Stimulated activated memory B cell treated with anti-CD40 and anti-IgM and Interleukin-4, amounts not matched to agents 10 μg/mL and 1 μg/mL and 100 μg/mL, for 72 hours (primary cell): ENCODE data around the gene PXMP4.
A peak's percentile ranks its signal among the peaks of the same experiment; 100 is the strongest.

Source experiments
- ATAC-seq: fragments of 150-1000 bp; cut with Tn5 transposase; 2 replicates; pipeline ENCODE4 v1.10.0; 2021
- H3K27ac Mint-ChIP-seq: one replicate; pipeline ENCODE4 v1.8.0; 2022; ENCODE audit warnings: mild to moderate bottlenecking, mixed read lengths
- H3K27me3 Mint-ChIP-seq: one replicate; pipeline ENCODE4 v1.8.0; 2022; ENCODE audit warnings: mixed read lengths
- H3K36me3 Mint-ChIP-seq: one replicate; pipeline ENCODE4 v1.8.0; 2022; ENCODE audit warnings: mixed read lengths
- H3K4me1 Mint-ChIP-seq: one replicate; pipeline ENCODE4 v1.8.0; 2022; ENCODE audit warnings: mixed read lengths
- H3K4me3 Mint-ChIP-seq: one replicate; pipeline ENCODE4 v1.8.0; 2022; ENCODE audit warnings: mild to moderate bottlenecking, moderate library complexity, mixed read lengths
- H3K9me3 Mint-ChIP-seq: one replicate; pipeline ENCODE4 v1.8.0; 2022; ENCODE audit warnings: mixed read lengths

Gene PXMP4

DNA sequence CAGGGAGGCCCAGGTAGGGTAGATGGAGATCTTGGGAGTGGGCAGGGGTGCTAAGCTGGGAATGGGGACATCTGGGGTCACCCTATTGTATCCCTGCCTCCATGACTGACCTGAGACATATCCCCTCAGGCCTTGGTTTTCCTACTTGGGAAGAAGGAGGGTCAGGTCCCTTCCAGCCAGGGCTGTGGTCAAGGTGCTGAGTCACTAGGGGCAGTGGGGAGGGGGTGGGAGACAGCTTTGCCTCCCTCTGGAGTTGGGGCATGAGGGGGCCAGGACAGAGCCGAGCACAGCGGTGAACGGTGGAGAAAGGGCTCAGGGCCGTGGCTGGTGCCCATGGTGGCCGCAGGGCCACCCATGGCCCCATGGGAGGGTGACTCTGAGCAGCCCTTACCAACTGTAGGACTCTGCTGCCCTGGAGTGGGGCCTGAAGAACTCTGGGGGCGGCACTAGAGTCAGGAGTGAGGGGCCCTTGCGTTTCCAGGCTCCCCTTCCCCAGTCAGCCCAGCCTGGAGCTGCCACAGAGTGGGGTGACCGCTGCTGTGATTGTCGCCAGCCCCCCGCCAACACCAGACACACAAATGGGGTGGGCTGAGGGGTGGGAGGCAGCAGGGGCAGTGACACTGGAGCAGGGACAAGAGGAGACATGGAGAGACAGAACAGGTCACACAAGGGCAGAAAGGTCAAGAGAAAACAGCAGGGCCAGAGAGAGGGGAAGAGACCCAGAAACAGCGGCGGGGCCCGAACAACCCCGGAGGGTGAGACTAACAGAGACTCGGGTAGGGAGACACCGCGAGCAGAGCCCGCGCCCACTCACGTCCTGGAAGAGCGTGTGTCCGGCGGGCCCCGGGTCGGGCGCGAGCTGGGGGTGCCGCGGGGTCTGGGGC lies 46.5 kb downstream of the PXMP4 start:
- Mint-ChIP-seq H3K27me3 (no peaks in the 10 kb centered on the region), H3K4me1 (peaks cover 24% of the 10 kb centered on the region), H3K4me3 (peak overlapping the region; percentile 87), H3K27ac (peak overlapping the region; percentile 81), H3K36me3 (no peaks in the 10 kb centered on the region), H3K9me3 (no peaks in the 10 kb centered on the region)
- peak; percentile 75 for ATAC-seq

DNA sequence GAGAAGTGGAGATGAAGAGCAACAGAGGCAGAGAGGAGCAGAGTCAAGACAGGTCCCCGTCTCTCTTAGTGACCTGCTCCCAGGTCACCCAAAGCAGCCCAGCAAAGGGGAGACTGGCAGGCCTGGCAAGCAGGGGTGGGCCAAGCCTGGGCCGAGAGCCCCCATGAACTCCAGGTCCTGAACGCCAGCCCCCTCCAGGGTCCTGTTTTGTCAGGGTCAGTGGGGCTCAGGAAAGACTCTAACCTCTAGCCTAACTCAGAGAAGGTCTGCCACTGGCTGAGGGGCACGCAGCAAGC lies 47.0 kb downstream of the PXMP4 start:
- Mint-ChIP-seq H3K27ac (peak overlapping the region; percentile 81), H3K36me3 (no peaks in the 10 kb centered on the region), H3K4me1 (peaks cover 25% of the 10 kb centered on the region), H3K4me3 (peak overlapping the region; percentile 87), H3K27me3 (no peaks in the 10 kb centered on the region), H3K9me3 (no peaks in the 10 kb centered on the region)
- ATAC-seq = no peak

DNA sequence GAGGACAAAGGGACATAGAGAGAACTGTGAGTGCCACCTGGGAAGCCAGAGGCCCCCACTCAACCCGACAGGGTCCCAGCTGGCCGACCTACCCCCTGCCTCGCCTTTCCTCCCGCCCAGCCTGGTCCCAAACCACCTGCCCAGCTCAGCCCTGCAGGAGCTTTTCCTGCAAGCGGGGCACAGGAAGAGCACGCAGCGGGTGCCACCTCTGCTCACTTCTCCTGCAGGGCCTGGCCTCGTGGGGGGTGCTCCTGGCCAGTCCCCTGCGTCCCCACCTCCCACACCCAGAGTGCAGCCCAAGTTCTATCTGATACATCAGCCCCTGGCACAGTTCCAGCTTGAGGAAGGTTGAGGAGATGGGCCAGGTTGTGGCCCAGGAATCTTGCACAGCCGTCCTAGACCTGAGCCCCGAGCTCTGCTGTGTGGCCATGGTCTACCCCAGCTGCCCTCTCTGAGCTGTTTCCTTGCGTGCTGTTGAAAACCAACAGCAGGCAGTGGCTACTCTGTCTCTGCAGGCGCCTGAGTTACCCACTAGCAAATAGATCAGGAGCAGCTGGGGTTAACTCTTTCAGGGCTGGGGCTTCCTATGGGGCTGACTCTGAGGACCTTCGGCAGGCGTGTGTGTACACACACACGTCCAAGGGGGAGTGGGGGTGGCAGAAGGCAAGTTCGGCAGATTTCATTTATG lies 47.5 kb downstream of the PXMP4 start:
- H3K27ac Mint-ChIP-seq = peak overlapping the region; percentile 81

DNA sequence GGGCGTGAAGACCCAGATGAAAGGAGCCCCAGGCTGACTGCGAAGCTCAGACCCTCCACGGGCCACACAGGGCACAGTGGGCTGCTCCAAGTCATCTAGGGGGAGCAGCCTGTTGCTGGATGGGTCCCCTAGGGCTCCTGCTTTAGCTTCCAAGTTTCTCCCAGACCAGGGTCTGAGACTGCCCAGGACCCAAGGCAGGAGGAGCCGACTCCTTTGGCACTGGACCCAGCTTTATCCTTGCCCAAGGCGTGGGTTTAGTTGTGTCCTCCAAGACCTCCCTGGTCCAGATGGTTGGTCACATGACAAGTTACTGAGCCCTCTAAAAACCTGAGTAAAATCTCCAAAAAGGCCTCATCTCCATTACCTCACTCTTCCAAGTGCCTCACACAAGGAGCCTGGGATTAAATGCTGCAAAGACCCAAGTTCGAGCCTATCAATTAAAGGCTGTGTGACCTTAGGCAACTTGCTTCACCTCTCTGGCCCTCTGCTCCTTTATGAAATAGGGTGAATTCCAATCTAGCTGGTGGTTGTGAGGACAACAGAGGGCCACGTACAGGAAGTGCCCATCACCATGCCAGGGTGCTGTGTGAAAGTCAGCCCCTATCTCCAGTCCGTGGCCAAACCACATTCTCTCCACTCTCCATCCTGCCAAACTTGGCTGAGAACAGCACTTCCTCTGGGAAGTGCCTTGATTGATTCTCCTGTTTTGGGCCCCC lies 48.4 kb downstream of the PXMP4 start:
- no peak overlapping the region for H3K4me3 Mint-ChIP-seq
- no peaks in the 10 kb centered on the region for H3K9me3 Mint-ChIP-seq
- H3K27me3 Mint-ChIP-seq = no peaks in the 10 kb centered on the region
- ATAC-seq = no peak
- H3K4me1 Mint-ChIP-seq = peaks cover 29% of the 10 kb centered on the region
- no peak overlapping the region for H3K27ac Mint-ChIP-seq
- no peaks in the 10 kb centered on the region for H3K36me3 Mint-ChIP-seq

More for the DNA sequence above, 47.5 kb downstream of the PXMP4 start:
- Mint-ChIP-seq H3K9me3 (no peaks in the 10 kb centered on the region), H3K4me1 (peaks cover 27% of the 10 kb centered on the region), H3K27me3 (no peaks in the 10 kb centered on the region), H3K36me3 (no peaks in the 10 kb centered on the region), H3K4me3 (peak overlapping the region; percentile 87)
- no peak for ATAC-seq

DNA sequence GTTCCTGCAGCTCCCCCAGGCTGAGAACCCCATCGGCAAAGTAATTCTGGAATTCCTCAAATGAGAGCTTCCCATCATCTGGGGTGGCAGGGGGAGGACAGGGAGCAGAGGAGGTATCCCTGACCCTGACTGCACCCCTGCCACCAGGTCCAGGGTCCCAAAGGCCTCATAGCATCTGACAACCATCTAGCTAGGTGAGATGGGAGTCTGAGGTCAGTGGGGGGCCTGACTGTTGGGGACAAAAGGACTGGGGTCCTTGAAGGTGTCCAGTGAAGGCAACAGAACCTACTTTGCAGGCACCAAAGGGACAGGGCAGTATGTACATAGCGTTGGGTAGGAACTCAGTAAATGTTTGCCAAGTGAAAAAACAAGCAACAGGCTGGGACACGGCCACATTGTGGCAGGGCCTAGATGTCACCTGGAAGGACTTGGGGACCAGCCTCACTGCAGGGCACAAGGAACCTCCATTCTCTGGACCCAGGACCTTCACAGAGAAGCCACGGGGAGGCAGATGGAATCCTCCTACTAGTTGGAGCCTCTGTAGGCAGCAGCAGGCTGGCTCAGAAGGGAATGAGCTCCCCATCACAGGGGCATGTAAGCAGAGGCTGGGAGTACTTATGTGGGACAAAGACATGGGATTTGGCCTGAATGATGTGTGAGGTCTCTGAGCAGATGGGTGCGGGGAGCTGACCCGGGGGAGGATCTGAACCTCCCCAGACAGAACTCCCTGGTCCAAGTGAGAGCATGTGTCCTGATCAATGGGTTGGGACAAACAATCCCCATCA lies 49.2 kb downstream of the PXMP4 start:
- Mint-ChIP-seq H3K9me3 (no peaks in the 10 kb centered on the region), H3K27ac (no peak overlapping the region), H3K4me1 (peaks cover 36% of the 10 kb centered on the region), H3K27me3 (no peaks in the 10 kb centered on the region), H3K4me3 (no peak overlapping the region), H3K36me3 (no peaks in the 10 kb centered on the region)
- no peak for ATAC-seq

DNA sequence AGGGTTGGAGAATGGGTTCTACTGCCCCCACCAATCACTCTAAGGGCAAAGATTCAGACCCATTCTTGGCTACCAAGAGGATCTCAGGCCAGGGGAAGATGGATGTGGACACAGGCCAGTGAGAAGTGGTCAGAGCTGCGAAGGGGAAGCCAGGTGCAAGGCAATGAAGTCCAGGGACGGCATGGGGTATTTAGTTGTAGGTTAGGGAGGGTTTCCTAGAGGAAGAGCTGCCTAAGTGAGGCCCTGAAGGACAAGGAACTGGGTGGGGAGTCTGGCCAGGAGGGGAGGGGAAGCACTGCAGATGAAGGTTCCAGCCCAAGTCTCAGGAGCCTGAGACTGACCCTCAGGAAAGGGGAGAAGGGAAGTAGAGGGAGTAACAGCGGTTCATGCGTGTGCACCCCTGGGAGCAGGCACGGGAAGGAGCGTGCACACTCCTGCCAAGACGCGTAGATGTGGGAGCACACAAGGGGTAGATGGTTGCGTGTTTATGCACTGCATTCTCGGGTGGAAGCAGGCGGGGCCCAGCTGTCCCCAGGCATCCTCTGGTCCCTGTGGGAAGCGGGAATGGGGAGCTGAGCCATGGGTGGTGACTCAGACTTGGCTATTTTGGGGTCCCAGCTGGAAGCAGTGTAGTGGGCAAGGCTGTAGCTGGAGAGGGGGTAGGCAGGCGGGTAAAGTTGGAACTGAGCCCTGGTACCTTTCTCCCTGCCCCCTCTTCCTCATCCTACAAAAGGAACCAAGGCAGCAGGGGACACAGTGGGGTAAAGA lies 50.1 kb downstream of the PXMP4 start:
- H3K27ac Mint-ChIP-seq = no peak overlapping the region
- no peak for ATAC-seq
- no peaks in the 10 kb centered on the region for H3K27me3 Mint-ChIP-seq
- no peaks in the 10 kb centered on the region for H3K9me3 Mint-ChIP-seq
- H3K36me3 Mint-ChIP-seq = no peaks in the 10 kb centered on the region
- H3K4me1 Mint-ChIP-seq = peaks cover 38% of the 10 kb centered on the region
- H3K4me3 Mint-ChIP-seq = no peak overlapping the region

DNA sequence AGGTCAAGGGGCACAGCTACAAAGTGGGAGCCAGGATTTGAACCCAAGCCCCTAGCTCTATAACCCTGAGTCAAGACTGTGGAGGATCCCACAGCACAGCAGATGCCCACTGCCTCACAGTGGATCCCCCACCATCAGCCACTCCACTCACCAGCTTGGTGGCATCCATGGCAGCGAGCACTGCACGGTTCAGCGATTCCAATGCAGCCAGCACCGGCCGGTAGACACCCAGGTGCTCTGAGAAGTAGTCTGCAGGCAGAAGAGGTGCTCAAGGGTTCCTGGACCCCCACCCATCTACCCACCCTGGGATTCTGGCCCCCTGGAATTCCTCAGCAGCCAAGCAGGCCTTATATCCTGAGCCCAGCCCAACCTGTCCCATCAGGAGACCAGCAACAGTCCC lies 50.9 kb downstream of the PXMP4 start:
- Mint-ChIP-seq H3K9me3 (no peaks in the 10 kb centered on the region), H3K4me3 (no peak overlapping the region), H3K27me3 (no peaks in the 10 kb centered on the region), H3K36me3 (no peaks in the 10 kb centered on the region), H3K4me1 (peaks cover 41% of the 10 kb centered on the region), H3K27ac (no peak overlapping the region)
- ATAC-seq = no peak

DNA sequence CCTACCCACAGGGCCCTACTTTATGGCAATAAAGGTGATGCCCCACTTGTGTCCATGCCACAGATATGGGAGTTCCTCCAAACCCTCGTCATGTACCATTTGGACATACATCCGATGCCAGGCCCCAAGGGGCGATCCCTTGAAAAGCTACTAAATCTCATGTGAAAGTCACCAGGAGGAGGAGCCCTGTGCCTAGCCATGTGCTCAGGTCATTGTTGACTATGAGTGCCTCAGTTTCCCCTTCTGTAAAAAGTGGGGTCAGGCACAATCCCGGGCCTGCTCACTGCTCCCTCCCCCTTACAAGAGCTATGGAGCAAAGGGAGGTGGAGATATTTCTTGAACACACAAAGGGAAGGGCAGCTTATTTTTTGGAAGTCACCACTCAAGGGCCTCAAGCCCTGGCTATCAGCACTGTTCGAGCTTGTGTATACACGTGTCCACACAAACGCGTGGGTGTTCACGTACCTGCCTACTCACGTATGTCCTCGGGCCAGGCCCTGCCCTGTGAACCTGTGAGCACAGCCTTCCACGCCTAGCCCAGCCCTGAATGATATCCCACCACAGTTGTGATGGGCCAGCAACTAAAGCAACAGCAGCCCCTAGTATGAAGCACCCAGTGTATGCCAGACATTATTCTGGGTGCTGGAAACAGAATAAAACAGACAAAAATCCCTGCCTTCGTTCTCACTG lies 51.5 kb downstream of the PXMP4 start:
- H3K9me3 Mint-ChIP-seq = no peaks in the 10 kb centered on the region
- ATAC-seq = no peak

DNA sequence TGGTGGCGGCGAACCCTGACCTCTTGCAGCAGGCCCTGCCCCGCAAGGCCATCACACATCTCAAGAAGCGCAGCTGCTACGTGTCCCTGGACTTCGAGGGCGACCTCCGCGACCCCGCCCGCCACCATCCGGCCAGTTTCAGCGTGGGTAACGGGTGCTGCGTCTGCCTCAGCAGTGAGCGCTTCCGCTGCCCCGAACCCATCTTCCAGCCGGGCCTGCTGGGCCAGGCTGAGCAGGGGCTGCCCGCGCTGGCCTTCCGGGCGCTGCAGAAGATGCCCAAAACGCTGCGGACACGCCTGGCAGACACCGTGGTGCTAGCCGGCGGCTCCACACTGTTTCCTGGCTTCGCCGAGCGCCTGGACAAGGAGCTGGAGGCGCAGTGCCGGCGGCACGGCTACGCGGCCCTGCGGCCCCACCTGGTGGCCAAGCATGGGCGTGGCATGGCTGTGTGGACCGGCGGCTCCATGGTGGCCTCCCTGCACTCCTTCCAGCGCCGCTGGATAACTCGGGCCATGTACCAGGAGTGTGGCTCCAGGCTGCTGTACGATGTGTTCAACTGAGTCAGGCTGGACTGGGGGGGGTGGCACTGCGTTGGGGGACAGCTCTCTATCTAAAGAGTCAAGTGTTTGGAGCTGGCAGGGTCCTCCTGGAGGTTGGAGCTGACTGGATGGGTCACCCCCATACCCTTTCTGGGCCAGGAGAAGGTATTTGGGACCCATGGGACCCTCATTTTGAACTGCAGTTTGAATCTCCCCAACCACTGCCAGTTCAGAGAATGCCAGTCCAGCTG lies 52.2 kb downstream of the PXMP4 start:
- no peaks in the 10 kb centered on the region for H3K9me3 Mint-ChIP-seq

More for the DNA sequence above, 51.5 kb downstream of the PXMP4 start:
- Mint-ChIP-seq H3K27ac (no peak overlapping the region), H3K36me3 (no peaks in the 10 kb centered on the region), H3K27me3 (no peaks in the 10 kb centered on the region), H3K4me1 (peaks cover 46% of the 10 kb centered on the region), H3K4me3 (peak overlapping the region; percentile 86)

DNA sequence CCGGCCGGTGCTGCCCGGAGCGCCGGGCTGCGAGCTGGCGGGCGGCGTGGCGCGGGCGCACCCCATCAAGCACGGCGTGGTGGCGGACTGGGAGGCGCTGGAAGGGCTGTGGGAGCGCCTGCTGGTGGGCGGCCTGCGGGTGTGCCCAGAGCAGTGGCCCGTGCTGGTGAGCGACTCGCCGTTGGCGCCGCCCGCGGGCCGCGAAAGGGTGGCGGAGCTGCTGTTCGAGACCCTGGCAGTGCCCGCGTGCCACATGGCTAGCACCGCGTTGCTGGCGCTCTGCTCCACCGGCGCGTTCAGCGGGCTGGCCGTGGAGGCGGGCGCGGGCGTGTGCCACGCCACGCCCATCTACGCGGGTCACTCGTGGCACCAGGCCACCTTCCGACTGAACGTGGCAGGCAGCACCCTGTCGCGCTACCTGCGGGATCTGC lies 52.9 kb downstream of the PXMP4 start:
- H3K4me1 Mint-ChIP-seq = peaks cover 42% of the 10 kb centered on the region
- no peaks in the 10 kb centered on the region for H3K27me3 Mint-ChIP-seq
- peak overlapping the region; percentile 88 for H3K27ac Mint-ChIP-seq
- no peaks in the 10 kb centered on the region for H3K9me3 Mint-ChIP-seq
- peak; percentile 51 for ATAC-seq
- no peaks in the 10 kb centered on the region for H3K36me3 Mint-ChIP-seq
- peak overlapping the region; percentile 86 for H3K4me3 Mint-ChIP-seq

More for the DNA sequence above, 52.2 kb downstream of the PXMP4 start:
- ATAC-seq = peak; percentile 66
- H3K4me3 Mint-ChIP-seq = peak overlapping the region; percentile 86
- peaks cover 41% of the 10 kb centered on the region for H3K4me1 Mint-ChIP-seq
- H3K36me3 Mint-ChIP-seq = no peaks in the 10 kb centered on the region
- H3K27me3 Mint-ChIP-seq = no peaks in the 10 kb centered on the region
- H3K27ac Mint-ChIP-seq = peak overlapping the region; percentile 88

DNA sequence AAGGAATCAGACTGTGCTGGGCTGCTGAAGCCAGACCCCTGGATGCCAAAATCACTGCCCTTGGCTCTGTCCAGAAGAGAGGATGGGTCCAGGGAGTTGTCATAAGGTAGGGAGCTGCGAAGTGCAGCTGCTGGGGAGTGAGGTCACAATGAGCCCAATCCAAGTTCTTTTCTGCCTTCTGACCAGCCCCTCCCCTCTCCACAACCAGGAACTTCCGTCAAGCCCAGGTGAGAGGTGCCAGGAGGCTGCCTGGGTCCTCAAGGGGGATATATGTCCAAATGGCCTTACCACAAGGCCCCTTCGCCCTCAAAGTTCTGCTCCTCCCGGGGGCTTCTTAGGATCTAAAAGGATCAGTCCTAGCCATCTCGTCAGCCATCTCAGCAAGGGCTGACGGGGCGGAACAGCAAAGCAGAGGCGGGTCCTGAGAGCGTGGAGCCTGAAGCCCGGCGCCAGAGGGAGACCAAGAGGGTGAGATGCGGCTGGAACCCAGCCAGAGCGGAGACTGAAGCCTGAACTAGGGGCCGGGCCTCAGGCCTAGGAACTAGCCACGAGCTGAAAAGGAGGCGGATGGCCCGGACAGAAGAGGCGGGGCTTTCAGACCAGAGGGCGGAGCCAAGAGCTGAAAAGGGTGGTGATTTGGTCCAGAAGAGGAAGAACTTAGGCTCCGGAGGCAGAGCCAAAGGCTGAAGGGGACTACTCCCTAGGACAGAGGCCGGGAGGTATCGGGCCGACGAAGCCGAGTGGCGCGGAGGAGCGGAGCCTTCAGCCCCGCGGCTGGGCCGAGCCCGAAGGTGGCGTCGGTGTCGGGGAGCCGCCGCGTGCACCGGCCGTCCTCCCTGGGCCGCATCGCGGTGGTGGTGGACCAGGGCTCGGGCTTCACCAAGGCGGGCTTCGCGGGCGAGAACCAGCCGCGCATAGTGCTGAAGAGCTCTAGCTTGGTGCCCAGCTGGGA lies 53.5 kb downstream of the PXMP4 start, which contains the start of gene ACTL10:
ACTL10 (plus strand) TSS at position 651 of the 952 bp plus-strand sequence. CDS start 555 bp downstream, outside the sequence.
- no peaks in the 10 kb centered on the region for H3K9me3 Mint-ChIP-seq
- peak within 1 kb of the TSS; percentile 86 for H3K4me3 Mint-ChIP-seq
- H3K27ac Mint-ChIP-seq = peak within 1 kb of the TSS; percentile 88
- H3K27me3 Mint-ChIP-seq = no peaks in the 10 kb centered on the region
- H3K4me1 Mint-ChIP-seq = peaks cover 42% of the 10 kb centered on the region
- H3K36me3 Mint-ChIP-seq = no peaks in the 10 kb centered on the region
- ATAC-seq = peak; percentile 85

DNA sequence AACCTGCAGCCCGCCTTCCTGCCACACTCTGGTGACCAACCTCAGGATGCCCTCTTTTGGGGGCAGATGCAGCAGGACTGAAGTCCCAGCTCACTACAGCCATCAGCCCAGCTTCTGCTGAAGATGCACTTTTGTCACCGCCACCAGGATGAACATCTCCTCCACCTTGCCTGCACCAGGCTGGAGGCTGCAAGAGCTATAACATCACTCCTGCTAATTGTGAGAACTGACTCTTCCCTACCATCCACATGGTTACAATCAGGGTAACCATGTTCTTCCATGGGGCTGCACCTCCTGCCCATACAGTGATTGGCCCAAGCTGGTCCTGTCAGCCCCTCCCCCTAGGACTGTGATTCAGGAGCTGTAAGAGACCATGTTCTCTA lies 55.4 kb downstream of the PXMP4 start:
- Mint-ChIP-seq H3K4me1 (peaks cover 42% of the 10 kb centered on the region), H3K27ac (peak overlapping the region; percentile 71), H3K27me3 (no peaks in the 10 kb centered on the region), H3K36me3 (no peaks in the 10 kb centered on the region), H3K9me3 (no peaks in the 10 kb centered on the region), H3K4me3 (peak overlapping the region; percentile 85)
- no peak for ATAC-seq
